Measurements from ENCODE around the gene SLC8B1.

Gene SLC8B1

DNA sequence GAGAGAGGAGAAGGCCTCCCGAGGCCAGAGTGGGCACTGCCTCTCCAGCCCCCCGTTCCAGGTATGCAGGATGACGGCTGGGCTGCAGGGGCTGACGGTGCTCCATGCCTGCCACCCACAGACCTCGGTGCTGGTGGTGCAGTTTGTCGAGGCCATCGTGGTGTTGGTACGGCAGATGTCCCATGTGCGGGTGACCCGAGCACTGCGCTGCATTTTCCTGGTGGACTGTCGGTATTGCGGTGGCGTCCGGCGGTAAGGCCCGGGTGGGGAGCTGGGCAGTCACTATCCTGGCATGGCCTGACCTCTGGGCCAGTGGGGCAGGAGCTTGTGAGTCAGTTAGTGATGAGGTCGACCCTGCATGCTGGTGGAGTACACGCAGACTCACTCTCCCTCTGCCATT lies 66.3 kb downstream of the SLC8B1 start:
- DNase-seq (ENCODE audit: low read depth): no peak

DNA sequence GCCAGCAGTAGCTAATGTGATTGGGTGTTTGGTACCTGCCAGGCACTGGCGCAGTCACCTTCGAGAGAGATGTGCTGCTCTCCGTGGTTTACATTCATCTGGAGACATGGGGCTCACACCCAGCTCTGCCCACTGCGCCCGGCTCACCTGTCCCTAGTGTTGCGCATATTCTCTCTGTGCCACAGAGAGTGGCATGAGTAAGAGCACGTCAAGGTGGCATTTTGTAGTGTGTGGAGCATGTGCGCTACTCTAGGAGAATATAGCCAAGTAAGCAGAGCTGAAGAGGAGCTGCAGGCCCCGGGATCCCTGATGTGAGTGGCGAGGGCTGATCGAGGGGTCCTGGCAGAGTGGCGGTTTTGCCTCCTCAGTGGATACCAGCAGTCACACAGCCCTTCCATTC lies 66.8 kb downstream of the SLC8B1 start:
- DNase-seq (ENCODE audit: low read depth): no peak

DNA sequence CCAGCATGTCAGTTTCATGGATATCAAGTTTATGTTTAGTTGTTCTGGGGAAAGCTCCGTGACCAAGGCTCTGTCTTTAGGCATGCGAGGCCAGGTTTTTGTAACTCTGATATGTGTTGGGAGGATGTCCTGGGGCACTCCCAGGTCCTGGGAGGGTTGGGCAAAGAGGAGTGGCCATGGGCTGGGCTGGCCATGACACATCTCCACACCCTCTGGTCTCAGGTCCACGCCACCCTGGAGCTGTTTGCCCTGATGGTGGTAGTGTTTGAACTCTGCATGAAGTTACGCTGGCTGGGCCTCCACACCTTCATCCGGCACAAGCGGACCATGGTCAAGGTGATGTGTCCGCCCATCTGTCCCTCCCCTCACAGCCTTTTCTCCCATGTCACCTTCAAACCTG lies 67.3 kb downstream of the SLC8B1 start:
- no peak for DNase-seq (ENCODE audit: low read depth)

DNA sequence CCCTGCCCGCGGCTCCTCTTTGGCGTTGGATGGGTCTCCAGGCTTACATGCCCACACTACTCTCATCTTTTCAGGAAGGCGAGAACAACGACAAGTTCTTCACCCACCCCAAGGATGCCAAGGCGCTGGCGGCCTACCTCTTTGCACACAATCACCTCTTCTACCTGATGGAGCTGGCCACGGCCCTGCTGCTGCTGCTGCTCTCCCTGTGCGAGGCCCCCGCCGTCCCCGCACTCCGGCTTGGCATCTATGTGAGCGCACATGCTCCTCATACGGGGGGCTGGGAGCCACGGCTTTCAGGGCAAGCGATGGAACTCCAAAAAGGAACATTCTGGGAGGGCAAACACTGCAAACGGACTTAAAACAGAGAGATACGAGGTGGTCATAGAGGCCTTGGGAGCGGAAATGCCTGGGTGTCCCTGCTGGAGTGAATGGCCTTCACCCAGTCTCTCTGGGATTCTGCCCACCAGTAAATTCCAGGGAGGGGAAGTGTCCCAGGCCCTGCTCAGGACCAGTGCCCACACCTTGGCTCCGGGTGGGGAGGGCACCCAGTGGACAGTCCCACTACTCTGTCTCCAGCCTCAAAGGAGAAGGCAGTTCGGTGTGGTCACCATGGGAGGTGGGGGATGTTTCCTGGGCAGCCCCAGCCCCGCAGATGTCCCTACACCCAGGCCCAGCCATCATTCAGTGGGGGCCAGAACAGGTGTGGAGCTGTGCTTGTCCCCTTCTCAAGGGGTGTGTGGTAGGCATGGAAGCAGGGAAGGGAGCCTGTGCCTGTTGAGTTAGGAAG lies 68.6 kb downstream of the SLC8B1 start:
- DNase-seq (ENCODE audit: low read depth): no peak

DNA sequence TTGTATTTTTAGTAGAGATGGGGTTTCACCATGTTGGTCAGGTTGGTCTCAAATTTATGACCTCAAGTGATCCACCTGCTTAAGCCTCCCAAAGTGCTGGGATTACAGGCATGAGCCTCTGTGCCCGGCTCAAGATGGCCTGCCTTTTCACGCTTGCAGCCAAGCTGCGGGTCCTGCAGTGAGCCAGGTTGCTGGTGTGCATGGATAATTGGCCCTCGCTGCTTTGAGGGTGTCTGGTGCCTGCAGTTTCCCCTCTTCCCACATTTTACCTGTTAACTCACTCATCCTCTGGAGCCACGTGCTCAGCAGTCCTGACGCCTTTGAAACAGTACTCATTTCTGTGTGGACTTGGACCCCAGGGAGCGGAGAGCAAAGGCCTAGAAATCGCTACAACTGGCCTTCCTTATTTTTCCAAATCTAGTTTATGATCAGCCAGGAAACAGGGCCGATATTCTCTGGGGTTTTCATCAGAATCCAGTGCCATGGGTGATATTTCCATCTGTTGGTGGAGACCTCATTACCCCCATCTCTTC lies 71.4 kb downstream of the SLC8B1 start:
- DNase-seq (ENCODE audit: low read depth): no peak

DNA sequence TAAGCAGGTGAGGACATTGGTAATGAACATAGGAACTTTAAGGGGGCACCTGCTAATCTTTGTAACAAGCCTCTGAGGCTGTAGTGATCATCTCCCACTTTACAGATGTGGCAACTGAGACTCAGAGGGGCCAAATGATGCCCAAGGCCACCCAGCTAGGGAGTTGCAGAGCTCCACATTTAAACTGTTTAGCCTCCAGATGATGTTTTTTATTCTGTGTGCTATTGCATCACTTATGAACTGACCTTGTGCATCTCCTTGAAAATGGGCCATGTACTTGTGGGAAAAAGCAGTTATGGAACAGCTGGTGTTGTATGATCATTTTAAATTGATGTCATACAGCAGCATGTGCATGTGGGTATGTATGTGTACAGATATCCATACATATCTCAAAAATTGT lies 72.2 kb downstream of the SLC8B1 start:
- DNase-seq (ENCODE audit: low read depth): no peak

DNA sequence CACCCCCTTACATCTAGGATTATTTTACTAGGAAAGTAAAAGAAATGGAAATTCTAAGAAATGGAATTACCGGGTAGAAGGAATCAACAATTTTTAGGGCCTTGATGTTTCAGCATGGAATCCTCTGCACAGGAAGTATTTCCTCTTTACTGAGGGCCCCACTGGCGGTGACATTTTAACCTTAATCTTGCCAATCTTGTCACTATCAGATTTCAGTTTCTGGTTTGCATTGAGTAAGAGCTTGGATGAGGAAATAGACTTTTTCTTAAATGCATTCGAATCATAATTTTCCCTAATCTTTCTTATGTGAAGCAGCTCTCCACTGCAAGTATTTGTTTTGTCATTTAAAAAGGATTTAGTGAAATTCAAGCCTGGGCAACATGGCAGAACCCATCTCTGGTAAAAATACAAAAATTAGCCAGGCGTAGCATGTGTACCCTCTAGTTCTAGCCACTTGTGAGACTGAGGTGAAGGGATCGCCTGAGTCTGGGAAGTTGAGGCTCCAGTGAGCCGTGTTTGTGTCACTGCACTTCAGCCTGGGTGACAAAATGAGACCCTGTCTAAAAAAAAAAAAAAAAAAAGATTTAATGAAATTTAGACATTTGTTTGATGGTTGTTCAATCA lies 73.0 kb downstream of the SLC8B1 start:
- no peak for DNase-seq (ENCODE audit: low read depth)

DNA sequence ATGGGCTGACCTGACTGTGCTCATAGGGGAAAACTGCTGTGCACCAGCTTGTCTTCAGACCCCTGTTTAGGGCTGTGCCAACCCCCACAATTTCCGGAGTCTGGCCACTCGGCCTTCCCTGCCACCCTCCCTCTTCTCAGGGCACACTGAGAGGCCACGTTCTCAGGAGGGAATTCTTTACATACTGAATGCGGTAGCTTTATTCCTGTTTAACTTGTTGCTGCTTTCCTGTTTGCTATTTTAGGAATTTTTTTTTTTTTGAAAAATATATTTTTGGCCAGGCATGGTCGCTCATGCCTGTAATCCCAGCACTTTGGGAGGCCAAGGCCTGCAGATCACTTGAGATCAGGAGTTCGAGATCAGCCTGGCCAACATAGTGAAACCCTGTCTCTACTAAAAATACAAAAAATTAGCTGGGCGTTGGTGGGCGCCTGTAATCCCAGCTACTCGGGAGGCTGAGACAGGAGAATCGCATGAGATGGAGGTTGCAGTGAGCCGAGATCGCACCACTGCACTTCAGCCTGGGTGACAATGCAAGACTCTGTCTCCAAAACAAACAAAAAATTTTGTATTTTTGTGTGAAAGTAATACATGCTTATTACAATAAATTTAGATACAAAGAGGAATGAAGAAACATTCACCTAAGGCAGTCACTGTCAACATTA lies 74.1 kb downstream of the SLC8B1 start:
- no peak for DNase-seq (ENCODE audit: low read depth)

DNA sequence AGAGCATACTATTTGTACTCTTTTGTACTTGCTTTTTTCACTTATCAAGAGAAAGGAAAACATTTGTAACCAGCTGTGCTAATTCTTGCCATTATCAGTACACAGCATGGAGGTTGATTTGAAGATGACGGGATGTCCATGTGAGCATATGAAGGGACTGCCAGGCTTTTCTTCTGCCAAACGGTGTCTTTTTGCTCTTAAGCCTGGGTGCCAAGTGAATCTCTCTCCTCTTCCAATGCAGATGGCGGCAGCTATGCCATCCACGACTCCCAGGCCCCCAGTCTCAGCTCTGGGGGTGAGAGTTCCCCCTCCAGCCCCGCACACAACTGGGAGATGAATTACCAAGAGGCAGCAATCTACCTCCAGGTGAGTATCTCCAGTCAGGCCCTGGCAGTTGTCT lies 74.8 kb downstream of the SLC8B1 start:
- DNase-seq (ENCODE audit: low read depth): no peak

DNA sequence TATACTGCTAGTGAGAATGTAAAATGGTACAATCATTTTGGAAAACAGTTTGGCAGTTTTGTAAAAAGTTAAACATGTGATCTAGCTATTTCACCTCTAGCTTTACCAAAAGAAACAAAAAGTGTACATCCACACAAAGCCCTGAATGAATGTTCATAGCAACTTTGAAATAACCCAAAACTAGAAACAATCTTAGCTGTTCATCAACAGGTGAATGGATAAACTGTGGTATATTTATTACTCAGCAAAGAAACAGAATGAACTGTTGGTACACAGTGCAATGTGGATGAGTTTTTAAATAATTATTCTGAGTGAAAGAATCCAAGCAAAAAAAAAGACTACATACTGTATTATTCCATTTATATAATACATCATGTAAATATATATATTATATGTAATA lies 77.3 kb downstream of the SLC8B1 start:
- no peak for DNase-seq (ENCODE audit: low read depth)

DNA sequence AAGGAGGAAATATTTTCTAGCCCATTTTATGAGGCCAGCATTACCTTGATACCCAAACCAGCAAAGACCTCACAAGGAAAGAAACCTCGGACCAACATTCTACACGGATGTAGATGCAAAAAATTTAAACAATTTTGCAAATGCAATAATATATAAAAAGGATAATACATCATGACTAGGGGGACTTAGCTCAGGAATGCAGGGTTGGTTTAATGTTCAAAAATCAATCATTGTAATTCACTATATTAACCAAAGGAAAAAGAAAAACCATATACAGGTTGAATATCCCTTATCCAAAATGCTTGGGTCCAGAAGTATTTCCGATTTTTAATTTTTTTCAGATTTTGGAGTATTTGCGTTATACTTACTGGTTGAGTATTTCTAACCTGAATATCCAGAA lies 80.6 kb downstream of the SLC8B1 start:
- DNase-seq (ENCODE audit: low read depth): no peak

DNA sequence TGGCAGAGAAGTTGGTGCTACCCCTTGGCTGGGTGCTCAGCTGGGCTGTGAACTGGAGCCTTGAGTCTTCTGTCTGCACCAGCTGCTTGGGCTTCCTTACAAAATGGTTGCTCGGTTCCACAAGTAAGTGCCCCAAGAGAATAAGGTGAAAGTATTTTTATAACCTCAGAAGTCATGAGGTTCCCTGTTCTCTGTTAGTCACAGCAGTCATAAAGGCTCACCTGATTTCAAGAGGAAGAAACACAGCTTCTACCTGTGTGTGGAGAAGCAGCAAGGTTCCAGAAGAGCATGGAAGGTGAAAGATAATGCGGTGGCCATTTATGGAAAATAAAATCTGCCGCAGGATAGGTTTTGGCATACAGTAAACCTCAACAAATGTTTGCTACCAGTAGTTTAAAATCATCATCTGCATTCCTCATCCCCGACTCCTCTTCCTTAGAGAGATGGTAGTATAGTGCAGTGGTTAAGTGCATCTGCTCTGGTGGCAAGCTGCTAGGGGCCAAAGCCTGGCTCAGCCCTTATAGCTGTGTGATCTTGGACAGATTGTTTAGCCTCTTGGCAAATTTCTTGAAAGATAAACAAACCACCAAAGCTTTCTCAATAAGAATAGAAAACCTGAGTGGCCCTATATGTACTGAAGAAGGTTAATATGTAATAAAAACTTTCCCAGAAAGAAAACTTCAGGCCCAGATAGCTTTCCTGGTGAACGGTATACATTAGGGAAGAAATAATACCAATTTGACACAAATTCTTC lies 81.2 kb downstream of the SLC8B1 start:
- DNase-seq (ENCODE audit: low read depth): no peak

DNA sequence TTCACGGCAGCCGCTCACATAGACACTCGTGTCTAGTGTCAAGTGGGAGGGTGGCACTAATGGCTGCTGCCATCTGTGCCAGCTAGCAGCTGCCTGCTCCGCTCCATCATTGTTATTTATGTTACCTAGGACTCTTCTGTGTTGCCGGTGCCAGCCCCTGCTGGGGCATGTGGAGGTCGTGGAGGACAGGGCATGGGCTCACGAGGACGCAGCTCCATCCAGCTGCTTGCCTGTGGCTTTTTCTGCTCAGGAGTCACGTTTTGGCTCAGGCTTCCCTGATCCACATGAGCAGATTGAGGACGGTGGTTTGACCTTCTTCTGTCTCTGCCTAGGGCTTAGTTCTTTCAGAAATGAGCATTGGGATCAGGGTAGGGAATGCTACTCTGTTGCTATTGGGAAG lies 82.4 kb downstream of the SLC8B1 start:
- no peak for DNase-seq (ENCODE audit: low read depth)

DNA sequence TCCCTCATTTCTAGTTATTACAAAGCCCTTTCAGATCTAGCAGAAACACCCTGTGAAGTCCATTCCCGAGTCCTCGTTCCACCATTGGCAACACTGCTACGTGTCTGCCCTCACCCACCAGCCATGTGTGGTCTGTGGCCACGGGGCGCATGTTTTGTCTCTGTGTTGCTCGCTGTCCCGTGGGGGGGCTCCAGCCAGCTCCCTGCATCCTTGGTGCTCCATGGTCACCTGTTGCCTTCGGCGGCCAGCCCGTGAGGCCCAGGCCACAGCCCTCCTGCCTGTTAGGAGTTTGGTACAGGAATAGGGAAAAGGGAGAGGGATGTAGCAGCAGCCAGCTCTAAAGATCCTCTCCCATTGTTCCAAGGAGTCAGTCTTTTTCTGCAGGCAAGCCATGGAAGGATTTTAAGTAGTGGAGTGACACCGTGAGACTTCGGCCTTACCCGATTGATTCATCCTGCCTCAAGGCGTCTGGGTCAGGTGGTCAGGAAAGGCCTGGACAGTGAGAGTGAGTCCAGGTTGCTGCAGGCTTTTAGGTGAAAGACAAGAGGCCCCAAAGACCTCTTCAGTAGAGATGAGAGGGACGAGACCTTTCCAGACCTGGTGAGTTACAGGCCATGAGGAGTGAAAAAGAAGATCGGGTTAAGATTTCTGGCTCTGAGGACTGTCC lies 83.4 kb downstream of the SLC8B1 start:
- no peak for DNase-seq (ENCODE audit: low read depth)

DNA sequence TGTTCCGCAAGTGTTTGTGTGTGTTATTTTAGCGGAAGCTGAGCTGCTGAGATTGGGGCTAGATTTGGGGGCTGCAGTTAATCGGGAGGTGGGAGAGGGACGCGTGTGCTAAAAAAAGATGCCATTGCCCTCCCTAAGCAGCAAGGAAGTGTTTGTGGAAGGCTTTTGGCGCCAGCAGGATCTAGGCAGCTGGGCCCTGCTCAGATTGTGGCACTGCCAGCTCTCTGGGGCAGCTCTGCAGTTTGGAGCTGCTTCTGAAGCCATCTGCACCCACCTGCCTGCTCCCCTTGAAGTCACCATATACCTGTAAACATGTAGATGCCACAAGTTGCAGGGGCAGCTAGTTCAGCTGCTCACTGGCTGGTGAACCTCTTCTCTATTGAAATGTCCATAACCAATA lies 84.9 kb downstream of the SLC8B1 start:
- DNase-seq (ENCODE audit: low read depth): no peak

DNA sequence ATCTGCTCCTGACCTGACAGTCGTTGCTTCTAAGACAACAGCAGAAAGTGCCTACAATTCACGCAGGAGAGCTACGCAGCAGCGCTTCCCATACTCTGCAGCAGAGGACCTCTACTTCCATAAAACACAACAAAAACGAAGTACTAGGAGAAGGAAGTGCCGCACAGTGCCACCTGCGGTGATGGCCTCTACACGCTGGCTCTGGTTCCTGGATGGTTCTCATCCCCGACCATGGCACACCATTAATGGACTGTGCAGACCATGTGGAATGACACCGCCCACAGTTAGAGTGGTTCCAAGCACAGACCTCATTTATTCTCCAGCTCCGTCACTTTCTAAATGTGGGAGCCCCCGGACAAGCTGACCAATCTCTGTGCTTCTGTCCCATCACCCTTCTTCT lies 85.4 kb downstream of the SLC8B1 start:
- no peak for DNase-seq (ENCODE audit: low read depth)

DNA sequence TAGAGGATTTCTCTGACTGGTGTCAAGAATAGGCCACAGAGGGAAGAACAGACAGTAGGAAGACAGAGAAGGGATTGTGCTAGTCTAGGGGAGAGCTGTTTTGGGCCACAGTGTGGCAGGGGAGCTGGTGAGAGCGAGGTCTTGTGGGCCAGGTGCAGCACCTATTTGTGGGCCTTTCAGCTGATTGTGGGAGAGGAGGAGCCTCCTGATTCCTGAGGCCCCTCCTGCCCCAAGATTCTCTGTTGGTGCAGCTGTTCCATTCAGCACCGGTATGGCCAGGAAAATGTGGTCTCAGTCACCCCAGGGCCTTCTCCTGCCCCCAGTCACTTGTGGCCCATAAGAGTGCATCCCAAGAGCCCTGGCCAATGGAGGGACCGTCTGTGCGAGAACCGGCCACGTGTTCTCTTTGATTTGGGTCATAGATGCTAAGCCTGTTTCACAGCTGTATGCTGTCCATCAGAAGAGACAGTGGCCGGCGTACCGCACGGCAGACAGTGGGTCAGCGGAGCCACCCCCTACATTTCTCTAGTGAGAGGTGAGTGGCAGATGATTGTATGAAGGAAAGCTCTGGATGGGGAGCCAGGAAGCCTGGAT lies 86.0 kb downstream of the SLC8B1 start:
- DNase-seq (ENCODE audit: low read depth): no peak
